Measurements from ENCODE around the gene EVC2.

- no peak for TF ChIP-seq CTCF (IDR thresholded peaks at IDR 0.05)
- TF ChIP-seq POLR2A (IDR thresholded peaks at IDR 0.05), result no peak
These were observed 139.4 kb downstream of the EVC2 start for GRCh38 chr4:5568931-5569330.

All from body of pancreas (tissue), 4 donors.